Measurements from ENCODE around the gene FOCAD. TPM values are rescaled to one million over a fixed set of nuclear protein-coding genes. Genes with fewer than 3 reads are reported as not detected.

The FOCAD gene
- total RNA-seq, 1 experiment from 2014 or later = 23.8 TPM

DNA sequence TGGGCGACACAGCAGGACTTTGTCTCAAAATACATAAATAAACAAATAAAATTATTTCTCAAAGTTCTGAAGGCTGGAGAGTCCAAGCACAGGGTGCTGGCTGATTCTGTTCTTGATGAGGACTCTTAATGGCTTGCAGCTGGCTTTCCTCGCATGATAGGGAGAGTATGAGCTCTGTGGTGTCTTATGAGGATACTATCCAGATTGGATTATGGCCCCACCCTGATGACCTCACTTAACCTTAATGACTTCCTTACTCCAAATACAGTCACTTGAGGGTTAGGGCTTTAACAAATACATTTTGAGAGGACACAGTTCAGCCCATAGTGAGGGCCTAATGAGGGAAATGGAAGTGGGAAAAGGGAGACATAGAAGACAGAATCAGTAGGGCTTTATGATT is 87.7 kb downstream of the FOCAD start:
- H3K27me3 Mint-ChIP-seq (ENCODE audit: unreplicated experiment) = no peaks in the 10 kb centered on the region
- no TSS peak for BruUV-seq (replicated peaks)
- H3K4me1 Mint-ChIP-seq (ENCODE audit: low read depth, unreplicated experiment) = peaks cover 8% of the 10 kb centered on the region
- no peak for DNase-seq
- intact Hi-C loops (cut with micrococcal nuclease; ENCODE audit: unreplicated experiment) = no loop called here
- H3K9me3 Mint-ChIP-seq (ENCODE audit: low read depth, unreplicated experiment) = no peaks in the 10 kb centered on the region
- CTCF ChIA-PET = no interaction called here
- no peak overlapping the region for H3K4me3 Mint-ChIP-seq (ENCODE audit: low read depth, unreplicated experiment)
- no peaks in the 10 kb centered on the region for H3K36me3 Mint-ChIP-seq (ENCODE audit: insufficient read depth, unreplicated experiment)
- H3K27ac Mint-ChIP-seq (ENCODE audit: unreplicated experiment) = no peak overlapping the region
- no peak for TF ChIP-seq CTCF (IDR thresholded peaks at IDR 0.05; ENCODE audit: unreplicated experiment)

DNA sequence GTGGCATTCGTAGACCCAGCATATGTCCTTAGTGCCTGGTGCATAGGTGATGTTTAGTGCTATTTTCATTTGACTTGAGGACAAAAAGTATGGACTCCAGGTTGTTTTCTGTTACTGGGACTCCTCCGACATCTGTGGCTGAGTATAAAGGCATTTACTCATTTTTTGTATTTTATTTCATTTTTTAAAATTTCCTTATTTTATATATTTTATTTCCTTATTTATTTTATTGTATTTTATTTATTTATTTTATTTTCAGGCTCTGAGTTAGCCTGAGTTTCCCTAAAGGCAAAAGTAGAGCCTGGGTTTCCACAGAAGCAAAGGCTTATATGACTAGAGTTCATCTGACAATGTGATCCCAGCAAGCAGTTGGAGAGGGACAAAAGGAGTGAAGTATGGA is 91.6 kb downstream of the FOCAD start:
- BruUV-seq (replicated peaks) = no TSS peak
- CTCF ChIA-PET = no interaction called here
- no peak for TF ChIP-seq CTCF (IDR thresholded peaks at IDR 0.05; ENCODE audit: unreplicated experiment)
- peaks cover 8% of the 10 kb centered on the region for H3K4me1 Mint-ChIP-seq (ENCODE audit: low read depth, unreplicated experiment)
- H3K9me3 Mint-ChIP-seq (ENCODE audit: low read depth, unreplicated experiment) = no peaks in the 10 kb centered on the region
- H3K4me3 Mint-ChIP-seq (ENCODE audit: low read depth, unreplicated experiment) = no peak overlapping the region
- no peak overlapping the region for H3K27ac Mint-ChIP-seq (ENCODE audit: unreplicated experiment)
- no peak for DNase-seq
- no peaks in the 10 kb centered on the region for H3K36me3 Mint-ChIP-seq (ENCODE audit: insufficient read depth, unreplicated experiment)
- H3K27me3 Mint-ChIP-seq (ENCODE audit: unreplicated experiment) = no peaks in the 10 kb centered on the region
- intact Hi-C loops (cut with micrococcal nuclease; ENCODE audit: unreplicated experiment) = no loop called here

GRCh38 chr9:20781092-20781491 is 97.0 kb downstream of the FOCAD start:
- Mint-ChIP-seq H3K9me3 (ENCODE audit: low read depth, unreplicated experiment) (no peaks in the 10 kb centered on the region), H3K27me3 (ENCODE audit: unreplicated experiment) (no peaks in the 10 kb centered on the region), H3K4me3 (ENCODE audit: low read depth, unreplicated experiment) (no peak overlapping the region), H3K36me3 (ENCODE audit: insufficient read depth, unreplicated experiment) (no peaks in the 10 kb centered on the region), H3K4me1 (ENCODE audit: low read depth, unreplicated experiment) (no peaks in the 10 kb centered on the region), H3K27ac (ENCODE audit: unreplicated experiment) (no peak overlapping the region)
- CTCF ChIA-PET = no interaction called here
- TF ChIP-seq CTCF (IDR thresholded peaks at IDR 0.05; ENCODE audit: unreplicated experiment) = no peak
- intact Hi-C loops (cut with micrococcal nuclease; ENCODE audit: unreplicated experiment) = no loop called here
- DNase-seq = no peak
- no TSS peak for BruUV-seq (replicated peaks)

GRCh38 chr9:20782289-20782688 is 98.2 kb downstream of the FOCAD start:
- CTCF ChIA-PET = no interaction called here
- Mint-ChIP-seq H3K27ac (ENCODE audit: unreplicated experiment) (no peak overlapping the region), H3K9me3 (ENCODE audit: low read depth, unreplicated experiment) (no peaks in the 10 kb centered on the region), H3K36me3 (ENCODE audit: insufficient read depth, unreplicated experiment) (no peaks in the 10 kb centered on the region), H3K4me1 (ENCODE audit: low read depth, unreplicated experiment) (no peaks in the 10 kb centered on the region), H3K27me3 (ENCODE audit: unreplicated experiment) (no peaks in the 10 kb centered on the region), H3K4me3 (ENCODE audit: low read depth, unreplicated experiment) (no peak overlapping the region)
- BruUV-seq (replicated peaks) = no TSS peak
- DNase-seq = no peak
- intact Hi-C loops (cut with micrococcal nuclease; ENCODE audit: unreplicated experiment) = no loop called here
- no peak for TF ChIP-seq CTCF (IDR thresholded peaks at IDR 0.05; ENCODE audit: unreplicated experiment)

Measured in Calu3 (cell line).